ENCODE data around the gene CHST9.

Gene CHST9

GRCh38 chr18:27081701-27082100 lies 103.4 kb downstream of the CHST9 start:
- no peak for DNase-seq

DNA sequence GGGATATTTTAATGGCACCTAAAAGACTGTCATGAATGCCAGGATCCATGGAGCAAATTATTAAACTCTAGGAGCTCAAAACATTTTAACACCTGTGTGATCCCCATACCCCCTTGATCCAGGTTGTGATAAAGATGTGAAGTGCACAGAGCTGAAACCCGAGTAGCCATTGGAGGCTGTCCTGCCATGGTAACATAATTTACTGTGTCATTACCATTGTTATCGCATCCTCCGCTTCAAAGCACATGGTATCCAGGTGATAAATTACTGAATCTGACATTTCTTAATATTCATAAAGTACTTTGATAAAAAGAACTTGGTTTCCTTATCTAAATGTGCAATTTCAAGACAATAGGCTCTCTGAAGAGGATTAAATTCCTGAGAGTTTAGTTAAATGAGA lies 109.3 kb downstream of the CHST9 start:
- DNase-seq, result peak; percentile 39 to 50

DNA sequence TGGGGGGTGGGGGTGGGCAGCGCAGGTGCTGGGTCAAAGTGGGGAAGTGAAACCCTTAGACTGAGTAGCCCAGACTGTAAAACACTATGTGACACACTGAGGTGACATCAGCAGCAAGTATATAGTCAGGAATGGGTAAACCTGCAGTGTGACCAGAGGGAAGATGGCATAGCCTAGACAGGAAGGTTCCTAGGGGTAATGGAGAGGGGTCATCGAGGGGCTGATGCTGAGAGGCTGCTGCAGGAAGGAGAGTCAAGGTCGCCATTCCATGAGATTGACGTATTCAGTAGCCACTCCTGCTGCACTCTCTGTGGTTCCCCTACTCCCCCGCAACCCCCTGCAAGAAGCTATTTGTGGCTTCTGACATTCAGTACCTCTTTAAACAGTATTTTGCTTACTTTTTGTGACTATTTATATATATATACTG lies 111.7 kb downstream of the CHST9 start:
- DNase-seq, result no peak

- DNase-seq, result no peak
These were observed 120.4 kb downstream of the CHST9 start for GRCh38 chr18:27064673-27065072.

DNA sequence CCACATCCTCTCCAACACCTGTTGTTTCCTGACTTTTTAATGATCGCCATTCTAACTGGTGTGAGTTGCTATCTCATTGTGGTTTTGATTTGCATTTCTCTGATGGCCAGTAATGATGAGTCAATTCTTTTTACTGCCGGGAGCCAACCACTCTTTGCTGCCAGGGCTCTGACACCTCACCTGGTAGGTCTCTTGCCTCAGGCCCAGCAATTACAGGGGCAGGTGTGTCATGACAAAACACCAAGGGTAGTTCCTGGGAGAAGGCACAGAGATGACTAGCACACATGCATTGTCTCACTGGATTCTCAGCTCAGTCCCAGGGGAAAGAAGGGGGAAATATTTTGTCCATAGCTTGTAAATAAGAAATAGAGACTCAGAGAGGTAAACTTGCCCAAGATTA lies 122.3 kb downstream of the CHST9 start:
- no peak for DNase-seq

GRCh38 chr18:27061488-27062095 lies 123.5 kb downstream of the CHST9 start:
- no peak for DNase-seq

DNA sequence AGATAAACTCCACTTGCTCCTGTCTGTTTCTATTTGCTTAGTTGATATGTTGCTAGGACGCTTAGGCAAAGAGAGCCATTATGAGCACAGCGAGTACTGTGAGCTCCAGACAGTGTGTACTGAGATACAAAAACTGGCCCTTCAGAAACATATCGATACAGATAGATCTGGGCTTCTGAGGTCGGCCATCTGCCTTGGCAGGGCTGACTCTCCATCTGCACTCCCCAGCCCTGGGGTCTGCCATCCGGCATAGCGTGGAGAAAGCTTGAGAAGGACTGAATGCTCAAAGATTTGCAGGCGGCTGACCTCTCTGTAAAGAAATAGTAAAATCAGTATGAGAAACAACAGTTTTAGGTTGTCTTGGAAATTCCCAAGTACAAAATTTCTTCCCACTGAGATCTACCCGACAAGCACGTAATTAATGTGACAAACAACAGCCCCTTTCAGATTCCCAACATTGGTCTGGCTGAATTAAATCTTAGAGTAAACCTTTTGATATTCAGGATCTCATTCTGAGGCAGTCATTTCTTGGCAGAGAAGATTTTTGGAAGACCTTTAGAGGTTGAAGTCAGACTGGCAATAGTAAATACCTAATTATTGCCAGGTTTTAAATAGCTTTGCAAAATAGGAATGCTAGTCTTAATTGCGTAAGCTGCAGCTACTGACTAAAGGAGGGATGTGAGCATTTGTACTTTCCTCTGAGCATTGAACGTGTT lies 127.4 kb downstream of the CHST9 start:
- DNase-seq, result peak; percentile 59 to 62

DNA sequence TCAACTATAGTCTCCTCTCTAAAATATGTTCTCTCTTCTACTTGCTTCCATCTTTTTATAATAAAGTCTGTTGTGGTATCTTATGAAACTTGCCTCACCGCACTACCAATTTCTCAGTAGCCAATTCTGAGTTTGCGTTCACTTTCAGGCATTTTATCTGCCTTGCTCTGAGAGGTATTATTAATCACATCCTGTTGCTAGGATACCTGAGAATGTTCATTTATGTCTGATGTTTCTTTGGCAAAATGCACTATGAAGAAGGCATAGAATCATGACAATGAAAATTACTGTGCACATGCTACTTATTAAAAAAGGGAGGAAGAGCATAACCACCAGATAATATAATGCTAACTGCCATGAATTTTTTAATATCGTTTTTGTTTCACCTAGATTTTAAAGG lies 130.2 kb downstream of the CHST9 start:
- no peak for DNase-seq

- DNase-seq, result no peak
These were observed 135.1 kb downstream of the CHST9 start for GRCh38 chr18:27049969-27050368.

GRCh38 chr18:27045342-27045741 lies 139.8 kb downstream of the CHST9 start:
- DNase-seq, result no peak

GRCh38 chr18:27042177-27042576 lies 142.9 kb downstream of the CHST9 start:
- DNase-seq, result no peak

GRCh38 chr18:27040796-27041195 lies 144.3 kb downstream of the CHST9 start:
- DNase-seq, result no peak

- DNase-seq, result no peak
These were observed 151.4 kb downstream of the CHST9 start for GRCh38 chr18:27033722-27034121.

DNA sequence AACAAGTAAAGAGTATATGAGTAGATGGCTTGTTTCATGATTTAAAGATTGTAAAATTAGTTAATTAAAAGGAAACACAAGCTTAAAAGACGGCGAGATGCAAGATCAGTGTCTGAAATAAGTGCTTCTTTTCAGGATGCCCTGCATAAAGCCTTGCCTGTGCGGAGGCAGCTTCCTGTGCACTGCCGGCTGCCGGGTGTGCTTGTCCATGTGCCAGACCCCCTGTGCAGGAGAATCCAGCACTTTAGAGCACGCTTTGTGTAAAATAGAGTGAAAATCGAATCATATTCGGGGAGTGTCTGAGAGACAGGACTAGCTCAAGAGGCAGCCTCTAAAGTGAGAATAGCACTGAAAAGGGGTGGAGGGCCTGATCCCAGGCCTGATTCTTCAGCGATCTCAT lies 154.7 kb downstream of the CHST9 start:
- no peak for DNase-seq

DNA sequence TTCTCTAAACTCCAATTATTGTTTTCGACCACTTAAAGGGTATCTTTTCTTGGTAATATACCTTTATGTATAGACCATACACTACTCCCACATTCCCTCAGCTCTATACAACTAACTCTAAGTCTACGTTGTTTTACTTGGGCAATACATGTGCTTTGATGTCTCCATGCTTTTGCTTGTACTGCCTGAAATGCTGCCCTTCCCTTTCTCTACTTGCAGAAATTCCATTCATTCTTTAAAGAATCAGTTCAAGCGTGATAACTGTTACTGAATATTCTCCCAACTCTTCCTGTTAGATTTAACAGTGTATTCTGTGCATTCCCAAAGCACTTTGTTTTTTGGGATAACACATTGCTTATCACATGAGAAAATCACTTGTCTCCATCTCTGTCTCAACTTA lies 162.6 kb downstream of the CHST9 start:
- DNase-seq, result no peak

DNA sequence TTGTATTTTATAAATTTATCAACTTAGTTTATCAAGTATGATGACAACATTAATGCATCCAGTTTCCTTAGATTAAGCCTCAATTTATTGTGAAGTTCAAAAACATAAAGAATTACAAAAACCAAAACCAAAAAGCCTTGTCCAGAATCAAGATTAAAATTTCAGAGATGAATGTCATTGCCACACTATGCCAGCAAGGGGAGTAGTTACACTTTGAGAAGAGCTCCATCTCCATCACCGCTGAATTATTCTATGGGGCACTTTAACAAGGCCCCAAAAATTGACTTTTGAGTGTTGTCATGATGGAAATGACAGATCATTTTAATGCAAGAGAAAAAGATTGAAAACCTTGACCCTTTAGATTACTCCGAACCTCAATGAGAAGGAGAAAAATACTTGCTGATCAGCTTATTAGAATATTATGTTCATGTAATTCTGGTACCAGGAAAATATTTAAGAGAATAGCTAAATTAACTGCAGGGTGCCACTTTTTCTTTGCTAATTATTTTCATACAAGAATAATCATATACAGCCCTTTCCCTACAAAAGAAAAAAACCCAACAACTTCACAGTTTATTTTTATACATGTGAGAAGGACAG lies 167.1 kb downstream of the CHST9 start:
- DNase-seq, result peak in 1 of 2 experiments; percentile 14

DNA sequence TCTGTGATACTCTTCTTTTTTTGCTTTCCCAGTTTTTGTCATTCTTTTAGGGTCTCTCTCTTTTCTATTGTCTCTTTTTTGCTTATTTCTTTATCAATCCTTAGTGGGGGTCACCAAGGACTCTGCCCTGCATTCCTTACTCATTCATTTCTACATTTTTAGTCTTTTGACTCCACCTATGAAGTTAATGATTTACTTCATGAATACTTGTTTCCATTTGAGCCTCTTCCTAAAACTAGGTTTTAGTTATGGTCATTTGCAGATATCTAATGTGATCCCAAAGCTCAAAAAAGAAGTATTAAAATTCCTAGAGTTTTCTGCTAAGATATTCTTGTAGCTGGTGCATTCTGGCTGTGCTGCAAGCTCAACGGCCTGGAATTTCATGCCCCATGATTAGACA lies 170.3 kb downstream of the CHST9 start:
- no peak for DNase-seq

DNA sequence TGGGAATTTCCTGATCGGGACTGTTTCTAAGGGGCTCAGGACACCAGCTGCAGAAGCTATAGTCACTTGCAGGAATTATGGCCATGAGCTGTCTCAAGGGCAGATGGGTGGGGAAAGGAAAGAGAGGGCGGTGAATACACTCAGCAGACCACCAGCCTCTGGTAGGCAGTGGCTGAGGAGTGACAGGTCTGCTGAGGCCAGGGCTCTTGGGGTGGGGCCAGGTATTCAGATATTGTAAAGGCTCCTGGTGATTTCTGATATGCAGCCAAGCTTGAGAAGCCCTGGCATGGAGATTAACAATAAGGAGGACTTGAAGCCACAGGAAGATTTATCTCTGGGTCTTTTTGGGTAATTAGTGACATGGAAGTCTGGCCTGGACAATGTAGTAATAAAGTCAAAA lies 174.3 kb downstream of the CHST9 start:
- DNase-seq, result no peak

GRCh38 chr18:27009293-27009692 lies 175.8 kb downstream of the CHST9 start:
- no peak for DNase-seq

GRCh38 chr18:27008575-27008974 lies 176.5 kb downstream of the CHST9 start:
- no peak for DNase-seq

DNA sequence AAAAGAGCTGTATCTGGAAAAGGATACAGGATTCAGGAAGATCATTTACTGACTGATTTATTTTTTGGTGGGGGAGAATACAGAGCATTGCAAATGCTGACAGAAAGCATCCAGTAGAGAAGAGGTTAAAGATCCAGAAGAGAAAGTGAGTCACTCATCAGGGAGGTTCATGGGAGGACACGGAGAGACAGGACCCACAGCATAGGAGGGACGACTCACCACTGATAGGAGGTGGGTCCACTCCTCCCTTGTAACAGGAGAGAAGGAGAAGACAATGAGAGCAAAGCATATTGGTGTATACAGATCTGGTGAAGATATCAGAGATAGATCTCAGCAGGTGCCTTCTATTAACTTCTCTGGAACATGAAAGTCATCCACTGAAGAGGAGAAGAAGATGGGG lies 177.2 kb downstream of the CHST9 start:
- no peak for DNase-seq

- DNase-seq, result no peak
These were observed 179.5 kb downstream of the CHST9 start for GRCh38 chr18:27005589-27005988.

DNA sequence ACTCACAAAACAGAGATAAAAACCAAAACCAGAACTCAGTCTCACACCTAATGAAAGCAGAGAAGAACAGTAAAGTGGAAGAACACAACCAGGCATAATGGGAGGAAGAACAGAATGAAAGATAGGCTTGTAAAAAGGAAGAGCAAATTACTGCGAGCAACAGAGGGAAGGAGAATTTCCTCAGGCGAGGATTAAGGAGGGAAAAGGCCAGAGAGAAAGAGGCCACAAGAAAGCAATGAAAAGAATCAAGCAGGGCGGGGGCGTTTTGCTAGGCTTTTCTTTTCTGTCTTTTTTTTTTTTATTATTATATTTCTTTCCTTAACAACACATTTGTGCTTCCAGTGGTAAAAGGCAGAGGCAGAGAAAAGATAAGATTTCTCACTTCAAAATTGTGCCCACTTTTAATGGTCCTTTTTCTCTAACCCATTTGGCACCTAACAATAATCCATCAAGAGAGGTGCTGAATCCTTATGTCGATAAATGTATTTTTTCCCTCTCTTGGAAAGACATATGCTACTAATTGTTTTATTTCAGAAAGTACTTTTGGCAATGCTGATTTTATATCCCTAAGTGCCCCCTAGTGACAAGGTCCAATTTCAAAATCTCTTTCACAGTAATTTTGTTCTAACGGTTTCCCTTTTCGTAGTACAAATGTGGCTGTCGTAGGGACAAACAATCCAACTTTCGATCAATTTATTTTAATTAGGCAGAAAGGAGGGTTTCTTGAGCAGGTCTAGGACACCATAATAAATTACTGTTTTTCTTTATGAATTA lies 180.9 kb downstream of the CHST9 start:
- DNase-seq, result no peak

DNA sequence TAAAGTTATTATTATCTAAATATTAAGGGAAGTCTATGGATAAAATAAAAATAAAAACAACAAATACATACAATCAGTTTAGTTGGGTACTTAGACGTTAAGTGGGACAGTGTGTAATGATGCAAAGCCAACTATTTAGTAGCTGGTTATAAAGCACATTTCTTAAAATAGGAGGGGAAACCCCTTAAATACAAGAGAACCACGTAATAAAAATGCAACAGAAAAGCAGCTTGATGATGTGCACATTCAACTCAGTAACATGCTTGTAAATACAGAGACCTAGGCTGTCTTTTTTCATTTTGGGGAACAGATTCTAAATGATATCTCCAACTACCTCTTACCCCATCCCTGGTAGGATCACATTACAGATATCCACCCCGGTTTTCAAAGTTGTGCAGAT lies 185.3 kb downstream of the CHST9 start:
- no peak for DNase-seq
